Astrocyte (in vitro differentiated cells and primary cell): Measurements from ENCODE around the gene SLC35F4. TPM values are rescaled to one million over a fixed set of nuclear protein-coding genes. Genes with fewer than 3 reads are reported as not detected.

Source experiments
- DNase-seq: peaks from one replicate; pipeline ENCODE4 v3.0.0-alpha.2; 2010; ENCODE audit warnings: low read depth
- FAIRE-seq: peaks from 2 replicates; lab custom pipeline; 2011; peaks lifted over from hg19 to GRCh38; lab: Jason Lieb, UNC
- H2AFZ ChIP-seq: 2 replicates; pipeline ENCODE4 v1.6.0; 2012; ENCODE audit warnings: low read depth, low read length, inconsistent platforms
- H3K27ac ChIP-seq: 2 replicates; pipeline ENCODE4 v1.5.1; 2011; ENCODE audit warnings: low read depth, low read length, inconsistent platforms
- H3K27me3 ChIP-seq: 2 replicates; pipeline ENCODE4 v1.6.0; 2011; ENCODE audit warnings: low read length, inconsistent platforms; ENCODE audit not compliant: insufficient read depth
- H3K36me3 ChIP-seq: 2 replicates; pipeline ENCODE4 v1.5.1; 2011; ENCODE audit warnings: low read length, inconsistent platforms; ENCODE audit not compliant: insufficient read depth
- H3K4me1 ChIP-seq: 2 replicates; pipeline ENCODE4 v1.5.1; 2011; ENCODE audit warnings: low read length, inconsistent platforms; ENCODE audit not compliant: insufficient read depth
- H3K4me2 ChIP-seq: 2 replicates; pipeline ENCODE4 v1.6.0; 2012; ENCODE audit warnings: low read length, inconsistent platforms
- H3K4me3 ChIP-seq: 2 replicates; pipeline ENCODE4 v1.5.1; 2011; ENCODE audit warnings: low read depth, mild to moderate bottlenecking, low read length, inconsistent platforms; ENCODE audit not compliant: insufficient read depth
- H3K79me2 ChIP-seq: 2 replicates; pipeline ENCODE4 v1.6.0; 2012; ENCODE audit warnings: mild to moderate bottlenecking, low read length, inconsistent platforms; ENCODE audit not compliant: insufficient read depth
- H3K9ac ChIP-seq: 2 replicates; pipeline ENCODE4 v1.6.0; 2012; ENCODE audit warnings: mild to moderate bottlenecking, low read length, inconsistent platforms
- H3K9me3 ChIP-seq: 2 replicates; pipeline ENCODE4 v1.5.1; 2012; ENCODE audit warnings: low read depth, mild to moderate bottlenecking, low read length, inconsistent platforms; ENCODE audit not compliant: insufficient read depth
- H4K20me1 ChIP-seq: 2 replicates; pipeline ENCODE4 v1.6.0; 2012; ENCODE audit warnings: low read length, inconsistent platforms; ENCODE audit not compliant: insufficient read depth
- H3K27ac Mint-ChIP-seq: one replicate; pipeline ENCODE4 v1.8.0; 2021; ENCODE audit warnings: mild to moderate bottlenecking, mixed read lengths; ENCODE audit not compliant: unreplicated experiment
- H3K27me3 Mint-ChIP-seq: one replicate; pipeline ENCODE4 v1.8.0; 2021; ENCODE audit warnings: low read depth, mixed read lengths; ENCODE audit not compliant: unreplicated experiment
- H3K36me3 Mint-ChIP-seq: one replicate; pipeline ENCODE4 v1.8.0; 2021; ENCODE audit warnings: low read depth, mixed read lengths; ENCODE audit not compliant: unreplicated experiment
- H3K4me1 Mint-ChIP-seq: one replicate; pipeline ENCODE4 v1.8.0; 2021; ENCODE audit warnings: low read depth, mixed read lengths; ENCODE audit not compliant: unreplicated experiment
- H3K4me3 Mint-ChIP-seq: one replicate; pipeline ENCODE4 v1.8.0; 2021; ENCODE audit warnings: mild to moderate bottlenecking, moderate library complexity, mixed read lengths; ENCODE audit not compliant: unreplicated experiment
- H3K9me3 Mint-ChIP-seq: one replicate; pipeline ENCODE4 v1.8.0; 2021; ENCODE audit warnings: mild to moderate bottlenecking, mixed read lengths; ENCODE audit not compliant: unreplicated experiment
- EZH2 ChIP-seq: IDR thresholded peaks from 2 replicates; pipeline ENCODE4 v1.6.1; 2012; ENCODE audit warnings: mild to moderate bottlenecking, low read length, inconsistent platforms; ENCODE audit not compliant: insufficient read depth
- total RNA-seq: library from RNA; stranded (reverse); gene quantifications from 2 replicates; pipeline ENCODE4 v1.2.1, GENCODE V29; 2021
- TF ChIP-seq, protein P1 (sequence below): IDR thresholded peaks from 2 replicates; pipeline ENCODE4 v1.5.1; 2011; ENCODE audit warnings: low read depth, mild to moderate bottlenecking, inconsistent platforms, low read length, moderate library complexity; ENCODE audit not compliant: insufficient read depth

Gene SLC35F4
- total RNA-seq, 1 donor from 2014 or later, result not detected

- H3K4me1 ChIP-seq, result no peaks in the 10 kb centered on the region
- H3K4me2 ChIP-seq, result no peak overlapping the region
- H2AFZ ChIP-seq, result no peak overlapping the region
- FAIRE-seq (no peak), DNase-seq (no peak)
- Mint-ChIP-seq H3K36me3 (no peaks in the 10 kb centered on the region), H3K4me1 (no peaks in the 10 kb centered on the region), H3K27me3 (no peaks in the 10 kb centered on the region), H3K27ac (no peak overlapping the region), H3K4me3 (no peak overlapping the region), H3K9me3 (no peaks in the 10 kb centered on the region)
- H3K9me3 ChIP-seq, result no peaks in the 10 kb centered on the region
- no peaks in the 10 kb centered on the region for H3K36me3 ChIP-seq
- no peak overlapping the region for H3K27ac ChIP-seq
- TF ChIP-seq, protein P1, sequence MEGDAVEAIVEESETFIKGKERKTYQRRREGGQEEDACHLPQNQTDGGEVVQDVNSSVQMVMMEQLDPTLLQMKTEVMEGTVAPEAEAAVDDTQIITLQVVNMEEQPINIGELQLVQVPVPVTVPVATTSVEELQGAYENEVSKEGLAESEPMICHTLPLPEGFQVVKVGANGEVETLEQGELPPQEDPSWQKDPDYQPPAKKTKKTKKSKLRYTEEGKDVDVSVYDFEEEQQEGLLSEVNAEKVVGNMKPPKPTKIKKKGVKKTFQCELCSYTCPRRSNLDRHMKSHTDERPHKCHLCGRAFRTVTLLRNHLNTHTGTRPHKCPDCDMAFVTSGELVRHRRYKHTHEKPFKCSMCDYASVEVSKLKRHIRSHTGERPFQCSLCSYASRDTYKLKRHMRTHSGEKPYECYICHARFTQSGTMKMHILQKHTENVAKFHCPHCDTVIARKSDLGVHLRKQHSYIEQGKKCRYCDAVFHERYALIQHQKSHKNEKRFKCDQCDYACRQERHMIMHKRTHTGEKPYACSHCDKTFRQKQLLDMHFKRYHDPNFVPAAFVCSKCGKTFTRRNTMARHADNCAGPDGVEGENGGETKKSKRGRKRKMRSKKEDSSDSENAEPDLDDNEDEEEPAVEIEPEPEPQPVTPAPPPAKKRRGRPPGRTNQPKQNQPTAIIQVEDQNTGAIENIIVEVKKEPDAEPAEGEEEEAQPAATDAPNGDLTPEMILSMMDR, result no peak
- TF ChIP-seq EZH2, result no peak
- H3K79me2 ChIP-seq, result no peaks in the 10 kb centered on the region
- no peaks in the 10 kb centered on the region for H3K27me3 ChIP-seq
- H3K9ac ChIP-seq, result no peak overlapping the region
- H4K20me1 ChIP-seq, result no peaks in the 10 kb centered on the region
- no peak overlapping the region for H3K4me3 ChIP-seq
Measured at GRCh38 chr14:57574617-57575288, 291.1 kb downstream of the SLC35F4 start.

DNA sequence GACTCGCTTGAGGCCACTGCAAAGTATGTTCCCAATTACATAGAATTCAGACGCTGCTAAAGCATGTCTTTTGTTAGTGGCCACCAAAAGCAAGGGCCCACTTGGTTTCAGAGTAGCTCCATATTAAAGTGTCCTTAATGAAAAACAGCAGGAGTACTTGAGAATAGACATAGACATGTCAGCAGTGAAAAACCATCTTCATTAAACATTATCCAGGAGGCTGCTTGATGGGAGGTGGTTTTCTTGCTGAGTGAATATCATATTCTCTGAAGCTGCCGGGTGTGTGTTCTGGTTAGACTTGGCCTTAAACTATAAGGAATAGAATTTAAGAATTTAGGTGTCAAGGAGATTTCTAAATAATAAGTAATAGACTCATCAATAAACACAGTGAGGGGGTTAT is 292.7 kb downstream of the SLC35F4 start:
- H3K4me1 Mint-ChIP-seq, result no peaks in the 10 kb centered on the region
- H3K36me3 ChIP-seq, result no peaks in the 10 kb centered on the region
- no peak overlapping the region for H3K4me3 ChIP-seq
- no peak for DNase-seq
- H3K9me3 Mint-ChIP-seq, result no peaks in the 10 kb centered on the region
- H3K9me3 ChIP-seq, result no peaks in the 10 kb centered on the region
- no peaks in the 10 kb centered on the region for H3K79me2 ChIP-seq
- no peak overlapping the region for H3K4me2 ChIP-seq
- no peak overlapping the region for H2AFZ ChIP-seq
- no peaks in the 10 kb centered on the region for H4K20me1 ChIP-seq
- H3K27ac ChIP-seq, result no peak overlapping the region
- no peak overlapping the region for H3K27ac Mint-ChIP-seq
- H3K27me3 Mint-ChIP-seq, result peaks cover 7% of the 10 kb centered on the region
- H3K36me3 Mint-ChIP-seq, result no peaks in the 10 kb centered on the region
- no peaks in the 10 kb centered on the region for H3K4me1 ChIP-seq
- no peak overlapping the region for H3K9ac ChIP-seq
- no peaks in the 10 kb centered on the region for H3K27me3 ChIP-seq
- FAIRE-seq, result no peak
- TF ChIP-seq, protein P1, result no peak
- TF ChIP-seq EZH2, result no peak
- H3K4me3 Mint-ChIP-seq, result no peak overlapping the region

- no peak overlapping the region for H3K4me3 ChIP-seq
- no peaks in the 10 kb centered on the region for H3K27me3 ChIP-seq
- no peak overlapping the region for H2AFZ ChIP-seq
- no peaks in the 10 kb centered on the region for H3K4me1 Mint-ChIP-seq
- FAIRE-seq (no peak), DNase-seq (no peak)
- H4K20me1 ChIP-seq, result no peaks in the 10 kb centered on the region
- no peaks in the 10 kb centered on the region for H3K79me2 ChIP-seq
- peaks cover 9% of the 10 kb centered on the region for H3K27me3 Mint-ChIP-seq
- no peak overlapping the region for H3K27ac Mint-ChIP-seq
- no peaks in the 10 kb centered on the region for H3K4me1 ChIP-seq
- no peak overlapping the region for H3K4me2 ChIP-seq
- no peak overlapping the region for H3K9ac ChIP-seq
- H3K4me3 Mint-ChIP-seq, result no peak overlapping the region
- H3K36me3 Mint-ChIP-seq, result no peaks in the 10 kb centered on the region
- H3K9me3 ChIP-seq, result no peaks in the 10 kb centered on the region
- no peak overlapping the region for H3K27ac ChIP-seq
- H3K9me3 Mint-ChIP-seq, result no peaks in the 10 kb centered on the region
- no peaks in the 10 kb centered on the region for H3K36me3 ChIP-seq
- TF ChIP-seq, protein P1, result no peak
Measured at GRCh38 chr14:57568554-57568953, 297.3 kb downstream of the SLC35F4 start.
